ENCODE results near the gene BBS2. TPM values are rescaled to one million over a fixed set of nuclear protein-coding genes. Genes with fewer than 3 reads are reported as not detected.

The BBS2 gene
- total and polyA plus RNA-seq, 2 of the 4 experiments (the other 2 are of a cell fraction), result 18.6 to 32.3 TPM

GRCh38 chr16:56515665-56516064, 4.2 kb downstream of the BBS2 start:
- Histone ChIP-seq H3K79me1 (ENCODE audit: low read depth in 1 of 2, low read length in 2 of 2) (peaks cover 22 to 25% of the 10 kb centered on the region in 2 experiments), H2BK5ac (ENCODE audit: low read depth, low read length, poor library complexity, severe bottlenecking) (no peak overlapping the region), H3K36me3 (ENCODE audit: control insufficient read depth, insufficient read depth, low read length) (no peaks in the 10 kb centered on the region), H3K9ac (ENCODE audit: low read depth, low read length) (no peak overlapping the region), H2BK15ac (ENCODE audit: low read depth, low read length) (no peak overlapping the region), H3K14ac (replicated peaks; ENCODE audit: low read depth, low read length) (no peak overlapping the region), H4K20me1 (ENCODE audit: insufficient read depth, low read length) (0 out of 2 replicates have a peak, but pooled peaks cover 6% of the 10 kb centered on the region), H3K4me1 (ENCODE audit: control insufficient read depth, insufficient read depth, low read length) (peaks cover 2% of the 10 kb centered on the region; the same call in 1 of the 2 replicates), H4K5ac (ENCODE audit: low read depth, low read length) (no peak overlapping the region), H3K4me3 (ENCODE audit: insufficient read depth, low read depth, low read length) (no peak overlapping the region), H3K4me2 (ENCODE audit: low read depth, low read length) (no peak overlapping the region), H4K8ac (ENCODE audit: low read depth in 2 of 2, low read length in 2 of 2) (no peak overlapping the region), H2AK5ac (ENCODE audit: low read depth, low read length) (no peak overlapping the region), H3K23ac (ENCODE audit: low read depth, low read length) (no peak overlapping the region), H3K4ac (ENCODE audit: low read depth, low read length) (no peak overlapping the region), H2AFZ (replicated peaks; ENCODE audit: low read length, poor library complexity) (no peak overlapping the region), H3K27me3 (ENCODE audit: control insufficient read depth, insufficient read depth, low read length) (no peaks in the 10 kb centered on the region), H4K91ac (ENCODE audit: insufficient read depth, low read depth, low read length) (no peak overlapping the region), H2AK9ac (replicated peaks; ENCODE audit: low read depth, low read length, poor library complexity) (no peak overlapping the region), H3K9me1 (ENCODE audit: insufficient read depth, low read length) (peaks cover 6% of the 10 kb centered on the region; the same call in 1 of the 2 replicates), H3K18ac (ENCODE audit: low read depth, low read length) (no peak overlapping the region), H3K56ac (ENCODE audit: extremely low read depth, insufficient read depth, low read length) (no peak overlapping the region), H2BK120ac (ENCODE audit: low read depth, low read length) (no peak overlapping the region), H2BK20ac (ENCODE audit: low read depth, low read length) (no peak overlapping the region), H3K27ac (ENCODE audit: insufficient read depth, low read length) (no peak overlapping the region), H3K9me3 (ENCODE audit: control insufficient read depth, insufficient read depth, low read length) (no peaks in the 10 kb centered on the region)
- in situ Hi-C loops (cut with MboI; ENCODE audit: low sequenced_read_pairs) (no loop called here), intact Hi-C loops (cut with micrococcal nuclease) (no loop called here), dilution Hi-C loops (cut with HindIII; ENCODE audit: low sequenced_read_pairs, unreplicated experiment) (no loop called here)
- 83% methylated on average over 2 of the region's 6 CpGs; no CpG with 5 or more reads in 1 of the 2 experiments for WGBS, 2 experiments (ENCODE audit: extremely low coverage in 2 of 2, insufficient read length in 1 of 2)
- no peak for DNase-seq
- ATAC-seq (ENCODE audit: low read depth), result no peak
- POLR2A ChIA-PET (ENCODE audit: unreplicated experiment), result no interaction called here
- no peak for TF ChIP-seq CHD1 (IDR thresholded peaks at IDR 0.05; ENCODE audit: low read depth, low read length)
- TF ChIP-seq FOS (IDR thresholded peaks at IDR 0.05; ENCODE audit: low read depth, low read length), result no peak
- TF ChIP-seq MXI1 (IDR thresholded peaks at IDR 0.05; ENCODE audit: borderline replicate concordance, low read depth, low read length), result no peak
- TF ChIP-seq MAFK (IDR thresholded peaks at IDR 0.05; ENCODE audit: low read depth, low read length), result no peak
- no peak for TF ChIP-seq POLR2A (IDR thresholded peaks at IDR 0.05; ENCODE audit: low read depth, low read length)
- TF ChIP-seq SMC3 (IDR thresholded peaks at IDR 0.05; ENCODE audit: low read depth, low read length), result no peak
- TF ChIP-seq RCOR1 (IDR thresholded peaks at IDR 0.05; ENCODE audit: insufficient replicate concordance, low read length), result no peak
- TF ChIP-seq BHLHE40 (IDR thresholded peaks at IDR 0.05; ENCODE audit: low read depth, low read length), result no peak
- no peak for TF ChIP-seq RAD21 (IDR thresholded peaks at IDR 0.05; ENCODE audit: low read length)
- no peak for TF ChIP-seq CEBPB (IDR thresholded peaks at IDR 0.05; ENCODE audit: low read depth, low read length)
- no peak for TF ChIP-seq NFE2L2 (IDR thresholded peaks at IDR 0.05; ENCODE audit: low read depth, low read length)
- no peak for TF ChIP-seq ELK1 (IDR thresholded peaks at IDR 0.05; ENCODE audit: borderline replicate concordance, low read depth, low read length)
- TF ChIP-seq USF2 (IDR thresholded peaks at IDR 0.05; ENCODE audit: low read depth, low read length), result no peak
- no peak for TF ChIP-seq CTCF (conservative IDR thresholded peaks at IDR 0.05; ENCODE audit: low read depth, low read length)
- TF ChIP-seq MAZ (IDR thresholded peaks at IDR 0.05; ENCODE audit: borderline replicate concordance, low read depth, low read length), result no peak
- no TSS peak for BruUV-seq (replicated peaks)
- CTCF ChIA-PET, result no interaction called here
